ENCODE data around the gene SHTN1. TPM values are rescaled to one million over a fixed set of nuclear protein-coding genes. Genes with fewer than 3 reads are reported as not detected.

SHTN1 gene
- total RNA-seq, 1 donor from 2014 or later: not detected

- intact Hi-C loops (cut with micrococcal nuclease): no loop called here
- no peaks in the 10 kb centered on the region for H3K36me3 Mint-ChIP-seq (ENCODE audit: low read depth)
- H3K4me3 Mint-ChIP-seq: no peak overlapping the region
- TF ChIP-seq, protein P1, sequence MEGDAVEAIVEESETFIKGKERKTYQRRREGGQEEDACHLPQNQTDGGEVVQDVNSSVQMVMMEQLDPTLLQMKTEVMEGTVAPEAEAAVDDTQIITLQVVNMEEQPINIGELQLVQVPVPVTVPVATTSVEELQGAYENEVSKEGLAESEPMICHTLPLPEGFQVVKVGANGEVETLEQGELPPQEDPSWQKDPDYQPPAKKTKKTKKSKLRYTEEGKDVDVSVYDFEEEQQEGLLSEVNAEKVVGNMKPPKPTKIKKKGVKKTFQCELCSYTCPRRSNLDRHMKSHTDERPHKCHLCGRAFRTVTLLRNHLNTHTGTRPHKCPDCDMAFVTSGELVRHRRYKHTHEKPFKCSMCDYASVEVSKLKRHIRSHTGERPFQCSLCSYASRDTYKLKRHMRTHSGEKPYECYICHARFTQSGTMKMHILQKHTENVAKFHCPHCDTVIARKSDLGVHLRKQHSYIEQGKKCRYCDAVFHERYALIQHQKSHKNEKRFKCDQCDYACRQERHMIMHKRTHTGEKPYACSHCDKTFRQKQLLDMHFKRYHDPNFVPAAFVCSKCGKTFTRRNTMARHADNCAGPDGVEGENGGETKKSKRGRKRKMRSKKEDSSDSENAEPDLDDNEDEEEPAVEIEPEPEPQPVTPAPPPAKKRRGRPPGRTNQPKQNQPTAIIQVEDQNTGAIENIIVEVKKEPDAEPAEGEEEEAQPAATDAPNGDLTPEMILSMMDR (IDR thresholded peaks at IDR 0.05): no peak
- DNase-seq: no peak
- no peak overlapping the region for H3K27ac Mint-ChIP-seq
- POLR2A ChIA-PET: no interaction called here
- no peaks in the 10 kb centered on the region for H3K9me3 Mint-ChIP-seq
- peaks cover 12% of the 10 kb centered on the region for H3K27me3 Mint-ChIP-seq
- ATAC-seq (ENCODE audit: low read depth): no peak
- CTCF ChIA-PET: no interaction called here
- no peaks in the 10 kb centered on the region for H3K4me1 Mint-ChIP-seq
These were observed 10.7 kb downstream of the SHTN1 start for GRCh38 chr10:116994113-116994890.

- no peaks in the 10 kb centered on the region for H3K36me3 Mint-ChIP-seq (ENCODE audit: low read depth)
- H3K4me1 Mint-ChIP-seq: no peaks in the 10 kb centered on the region
- POLR2A ChIA-PET: no interaction called here
- peaks cover 12% of the 10 kb centered on the region for H3K27me3 Mint-ChIP-seq
- DNase-seq: no peak
- H3K4me3 Mint-ChIP-seq: no peak overlapping the region
- CTCF ChIA-PET: no interaction called here
- intact Hi-C loops (cut with micrococcal nuclease): no loop called here
- ATAC-seq (ENCODE audit: low read depth): no peak
- H3K27ac Mint-ChIP-seq: no peak overlapping the region
- TF ChIP-seq, protein P1 (IDR thresholded peaks at IDR 0.05): no peak
- no peaks in the 10 kb centered on the region for H3K9me3 Mint-ChIP-seq
These were observed 11.4 kb downstream of the SHTN1 start for GRCh38 chr10:116993610-116994009.

GRCh38 chr10:116992183-116992582 lies 12.8 kb downstream of the SHTN1 start:
- TF ChIP-seq, protein P1 (IDR thresholded peaks at IDR 0.05): no peak
- Mint-ChIP-seq H3K27me3 (peaks cover 11% of the 10 kb centered on the region), H3K36me3 (ENCODE audit: low read depth) (no peaks in the 10 kb centered on the region), H3K4me3 (no peak overlapping the region), H3K27ac (no peak overlapping the region), H3K9me3 (no peaks in the 10 kb centered on the region), H3K4me1 (no peaks in the 10 kb centered on the region)
- CTCF ChIA-PET: no interaction called here
- no peak for DNase-seq
- ATAC-seq (ENCODE audit: low read depth): no peak
- intact Hi-C loops (cut with micrococcal nuclease): no loop called here
- POLR2A ChIA-PET: no interaction called here

DNA sequence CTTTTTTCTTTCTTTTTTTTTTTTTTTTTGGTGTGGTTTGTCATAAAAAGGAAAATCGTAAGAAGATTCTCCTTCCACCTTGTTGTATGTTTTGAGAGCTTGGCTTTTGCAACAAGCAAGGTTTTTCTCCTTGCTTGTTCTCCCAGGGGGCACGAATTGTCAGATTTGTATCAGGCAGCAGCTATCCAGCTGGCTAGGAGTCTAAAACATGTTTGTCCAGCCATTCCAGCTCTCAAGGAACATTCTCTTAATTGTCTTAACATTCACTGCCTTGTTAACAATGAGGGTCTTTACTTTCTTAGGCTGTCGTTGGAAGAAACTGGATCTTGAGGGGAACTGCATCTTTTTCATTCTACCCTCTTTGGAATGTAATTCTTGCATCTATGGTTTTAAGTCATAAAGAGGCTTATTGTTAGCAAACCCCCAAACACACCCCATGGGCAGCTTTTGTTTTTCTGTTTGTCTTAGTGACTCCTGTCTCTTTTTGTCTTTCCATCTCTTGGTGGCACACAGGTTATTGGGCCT lies 14.6 kb downstream of the SHTN1 start:
- Mint-ChIP-seq H3K27me3 (peaks cover 5% of the 10 kb centered on the region), H3K4me1 (no peaks in the 10 kb centered on the region), H3K4me3 (no peak overlapping the region), H3K9me3 (no peaks in the 10 kb centered on the region), H3K27ac (no peak overlapping the region), H3K36me3 (ENCODE audit: low read depth) (no peaks in the 10 kb centered on the region)
- intact Hi-C loops (cut with micrococcal nuclease): no loop called here
- CTCF ChIA-PET: no interaction called here
- DNase-seq (no peak), ATAC-seq (ENCODE audit: low read depth) (no peak)
- TF ChIP-seq, protein P1 (IDR thresholded peaks at IDR 0.05): no peak
- POLR2A ChIA-PET: no interaction called here

DNA sequence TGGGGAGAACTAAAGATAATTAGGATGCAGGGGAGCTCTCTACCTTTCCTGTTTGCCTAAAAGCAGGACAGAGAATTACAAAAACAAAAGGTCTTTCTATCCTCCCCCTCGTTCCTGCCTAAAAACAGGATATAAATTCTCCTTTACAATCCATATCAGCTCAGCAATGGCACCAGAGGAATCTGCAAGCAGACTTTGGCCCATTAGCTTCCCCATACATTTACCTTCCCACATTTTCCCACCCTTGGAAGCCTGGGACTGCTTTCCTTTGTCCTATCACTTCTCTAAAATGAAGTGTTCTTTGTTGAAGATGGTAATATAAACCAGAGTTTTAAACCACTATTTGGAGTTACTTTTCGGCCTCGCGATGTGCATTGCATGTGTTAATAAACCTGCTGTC lies 15.5 kb downstream of the SHTN1 start:
- no peaks in the 10 kb centered on the region for H3K4me1 Mint-ChIP-seq
- intact Hi-C loops (cut with micrococcal nuclease): no loop called here

More for the DNA sequence above, 15.5 kb downstream of the SHTN1 start:
- Mint-ChIP-seq H3K36me3 (ENCODE audit: low read depth) (no peaks in the 10 kb centered on the region), H3K9me3 (no peaks in the 10 kb centered on the region), H3K27ac (no peak overlapping the region), H3K4me3 (no peak overlapping the region), H3K27me3 (peaks cover 1% of the 10 kb centered on the region)
- DNase-seq (no peak), ATAC-seq (ENCODE audit: low read depth) (no peak)
- POLR2A ChIA-PET: no interaction called here
- CTCF ChIA-PET: interaction anchor here (0.6 kb wide), 1 partner anchor 8 kb away, joined by 3 read pairs; no protein-coding TSS in a partner anchor
- TF ChIP-seq, protein P1 (IDR thresholded peaks at IDR 0.05): no peak
